Breast epithelium (tissue), 3 donors: ENCODE data around the gene MYOM3.

Source experiments
- POLR2A ChIP-seq: fragments of 450-650 bp; IDR thresholded peaks from one replicate; pipeline ENCODE4 v1.6.1; 2016; ENCODE audit warnings: antibody characterized with exemption, mild to moderate bottlenecking, moderate library complexity
- TF ChIP-seq, protein P1 (sequence below), 3 donors: fragments of 450-650 bp; IDR thresholded peaks; one replicate each; pipeline ENCODE4 v1.5.1; 2016 to 2017; ENCODE audit warnings: antibody characterized with exemption in 3 of 3, mild to moderate bottlenecking in 3 of 3, moderate library complexity in 3 of 3

DNA sequence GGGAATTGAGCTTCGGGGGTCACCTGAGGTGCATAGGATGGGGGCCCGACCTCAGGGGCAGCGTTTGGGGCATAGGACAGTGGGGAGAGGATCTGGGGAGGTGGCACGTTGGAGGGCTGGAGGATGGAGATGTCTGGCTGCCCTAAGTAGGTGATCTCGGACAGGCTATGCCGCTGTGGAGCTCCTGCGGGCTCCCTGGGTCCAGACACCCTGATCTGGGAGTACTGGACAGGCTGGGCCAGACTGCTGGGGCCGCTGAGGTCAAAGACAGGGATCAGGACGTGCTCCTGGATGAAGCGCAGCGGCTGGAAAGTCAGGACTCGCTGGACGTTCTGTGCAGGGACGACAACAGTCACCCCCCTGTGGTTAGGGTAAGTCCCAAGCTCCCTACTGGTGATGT lies 9.5 kb upstream of the MYOM3 start:
- TF ChIP-seq, protein P1, sequence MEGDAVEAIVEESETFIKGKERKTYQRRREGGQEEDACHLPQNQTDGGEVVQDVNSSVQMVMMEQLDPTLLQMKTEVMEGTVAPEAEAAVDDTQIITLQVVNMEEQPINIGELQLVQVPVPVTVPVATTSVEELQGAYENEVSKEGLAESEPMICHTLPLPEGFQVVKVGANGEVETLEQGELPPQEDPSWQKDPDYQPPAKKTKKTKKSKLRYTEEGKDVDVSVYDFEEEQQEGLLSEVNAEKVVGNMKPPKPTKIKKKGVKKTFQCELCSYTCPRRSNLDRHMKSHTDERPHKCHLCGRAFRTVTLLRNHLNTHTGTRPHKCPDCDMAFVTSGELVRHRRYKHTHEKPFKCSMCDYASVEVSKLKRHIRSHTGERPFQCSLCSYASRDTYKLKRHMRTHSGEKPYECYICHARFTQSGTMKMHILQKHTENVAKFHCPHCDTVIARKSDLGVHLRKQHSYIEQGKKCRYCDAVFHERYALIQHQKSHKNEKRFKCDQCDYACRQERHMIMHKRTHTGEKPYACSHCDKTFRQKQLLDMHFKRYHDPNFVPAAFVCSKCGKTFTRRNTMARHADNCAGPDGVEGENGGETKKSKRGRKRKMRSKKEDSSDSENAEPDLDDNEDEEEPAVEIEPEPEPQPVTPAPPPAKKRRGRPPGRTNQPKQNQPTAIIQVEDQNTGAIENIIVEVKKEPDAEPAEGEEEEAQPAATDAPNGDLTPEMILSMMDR (IDR thresholded peaks at IDR 0.05) = no peak
- TF ChIP-seq POLR2A = no peak
